Measurements from ENCODE around the gene PNPO.
A peak's percentile ranks its signal among the peaks of the same experiment; 100 is the strongest.

PNPO gene

DNA sequence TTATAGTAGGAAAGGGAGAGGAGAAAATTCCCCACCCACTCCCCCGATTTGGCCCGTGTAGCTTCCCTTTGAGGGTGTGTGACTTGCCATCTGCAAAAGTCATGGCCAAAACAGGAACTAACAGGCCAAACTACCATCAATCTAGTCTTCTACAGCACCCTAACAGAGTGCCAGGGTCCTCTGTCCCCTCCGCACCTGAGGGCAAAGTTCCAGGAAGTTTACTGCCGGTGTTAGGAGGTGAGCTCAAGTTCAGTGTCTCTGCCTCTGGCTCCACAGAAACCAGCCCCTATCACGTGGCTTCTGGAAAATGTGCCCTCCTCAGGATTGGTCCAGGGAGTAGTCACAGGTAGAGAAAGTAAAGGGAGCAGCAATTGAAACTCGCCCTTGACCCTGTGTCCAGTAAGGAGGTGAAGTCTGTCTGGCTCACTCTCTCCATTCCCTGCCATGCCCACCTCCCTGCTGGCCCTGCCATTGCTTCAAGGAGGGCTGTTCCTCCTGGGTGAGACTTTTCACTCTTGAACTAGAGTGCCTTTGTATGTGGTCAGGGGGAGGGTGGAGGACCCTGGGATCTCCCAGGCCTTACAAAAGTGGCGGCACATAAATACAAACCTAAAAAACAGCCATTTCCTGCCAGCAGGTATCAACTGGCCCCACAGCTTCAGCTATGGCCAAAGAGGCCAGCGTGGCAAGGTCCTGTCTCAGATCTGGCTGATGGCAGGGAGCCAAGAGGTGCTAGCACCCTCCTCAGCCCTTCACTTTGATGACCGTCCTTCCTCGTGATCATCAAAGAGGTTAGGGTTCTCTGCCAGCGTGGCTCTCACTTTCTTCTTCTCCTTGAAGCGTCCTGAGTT, 11.0 kb downstream of the PNPO start:
- DNase-seq = no peak

DNA sequence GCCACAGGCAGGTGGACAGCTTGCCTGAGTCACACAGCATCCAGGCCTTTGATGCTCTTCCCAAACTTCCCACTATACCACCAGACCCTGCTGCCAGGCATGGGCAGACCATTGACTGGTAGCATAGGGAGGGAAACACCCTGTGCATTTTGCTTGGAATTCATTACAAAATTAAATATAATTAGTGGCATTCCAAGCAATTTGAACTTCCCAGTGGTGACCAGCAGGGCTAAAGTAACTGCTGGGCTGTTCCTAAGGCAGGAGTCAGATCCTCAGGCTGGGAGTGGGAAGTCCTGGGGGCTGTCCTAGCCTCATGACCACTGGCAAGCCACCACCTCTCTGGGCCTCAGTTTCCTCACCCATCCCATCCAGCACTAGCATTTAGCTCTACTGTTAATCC, 12.5 kb downstream of the PNPO start:
- no peak for DNase-seq

DNA sequence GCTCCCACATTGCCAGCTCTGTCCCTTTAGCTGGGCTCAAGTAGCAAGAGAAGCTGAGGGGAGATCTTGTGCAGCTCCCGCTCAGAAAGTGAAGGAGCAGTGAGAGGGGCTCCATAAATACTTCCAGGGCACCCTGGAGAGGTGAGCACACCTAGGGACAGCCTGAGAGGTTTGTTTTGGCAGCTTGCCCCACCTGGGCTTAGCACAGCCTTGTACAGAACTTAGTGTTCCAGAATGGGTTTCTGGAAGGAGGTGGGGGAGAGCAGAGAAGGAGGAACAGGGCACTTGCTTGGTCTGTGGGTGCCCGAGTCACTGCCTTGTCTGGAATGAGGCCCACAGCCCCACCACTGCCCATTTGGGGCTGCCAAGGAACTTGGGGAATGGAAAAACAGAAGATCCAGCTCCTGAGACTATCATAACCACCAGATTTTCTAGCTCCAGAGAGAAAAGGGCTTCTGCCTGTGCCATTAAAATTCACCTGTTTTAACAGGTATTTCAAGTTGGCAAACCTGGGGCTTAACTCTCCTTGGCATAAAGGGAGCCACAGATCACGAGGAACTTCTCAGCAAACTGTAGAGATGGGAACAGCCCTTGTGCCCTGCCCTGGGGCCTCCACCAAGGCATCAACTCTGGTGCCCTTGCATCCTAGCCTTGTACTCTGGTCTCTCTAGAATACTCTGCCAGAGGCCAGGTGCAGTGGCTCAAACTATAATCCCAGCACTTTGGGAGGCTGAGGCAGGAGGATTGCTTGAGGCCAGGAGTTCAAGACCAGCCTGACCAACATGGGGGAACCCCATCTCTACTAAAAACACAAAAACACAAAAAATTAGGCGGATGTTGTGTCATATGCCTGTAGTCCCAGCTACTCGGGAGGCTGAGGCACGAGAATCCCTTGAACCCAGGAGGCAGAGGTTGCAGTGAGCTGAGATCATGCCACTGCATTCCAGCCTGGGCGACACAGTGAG, 14.4 kb downstream of the PNPO start:
- DNase-seq = peak; percentile 31

DNA sequence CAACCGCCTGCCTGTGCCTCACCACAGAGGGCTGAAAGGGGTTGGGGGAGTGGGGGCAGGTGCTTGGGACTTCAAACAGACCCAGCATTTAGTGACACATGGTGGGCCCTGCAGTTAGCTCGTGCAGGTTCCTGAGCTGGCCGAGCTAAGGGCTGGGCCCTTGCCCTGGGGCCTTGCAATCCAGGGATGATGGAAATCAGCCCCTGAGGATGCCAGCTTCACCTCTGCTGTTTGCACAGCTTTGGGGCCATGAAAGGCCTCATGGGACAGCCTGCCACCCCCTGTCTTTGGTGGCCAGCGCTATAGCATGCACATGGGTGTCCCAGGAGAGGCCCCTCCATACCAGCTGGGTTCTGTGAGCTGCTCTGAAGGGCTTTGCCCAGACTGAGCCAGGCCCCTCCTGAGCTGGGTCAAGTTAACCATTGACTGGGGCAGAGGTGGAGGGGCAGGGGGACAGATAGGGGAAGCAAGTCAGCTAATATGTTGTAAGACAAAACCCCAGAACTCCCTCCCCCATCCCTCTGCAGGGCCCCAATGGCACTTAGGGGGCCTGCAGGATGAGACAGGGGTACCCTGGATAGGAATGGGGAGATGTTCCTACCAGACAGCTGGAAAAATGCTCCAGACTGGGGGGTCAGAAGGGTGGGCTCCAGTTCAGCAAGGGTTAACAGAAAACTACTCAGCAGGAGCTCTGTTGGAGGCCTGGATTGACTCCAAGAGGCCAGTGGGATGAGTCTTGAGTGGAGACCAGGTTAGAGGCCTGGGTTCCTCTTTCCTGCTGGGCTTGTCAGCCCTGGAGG, 15.6 kb downstream of the PNPO start:
- no peak for DNase-seq

DNA sequence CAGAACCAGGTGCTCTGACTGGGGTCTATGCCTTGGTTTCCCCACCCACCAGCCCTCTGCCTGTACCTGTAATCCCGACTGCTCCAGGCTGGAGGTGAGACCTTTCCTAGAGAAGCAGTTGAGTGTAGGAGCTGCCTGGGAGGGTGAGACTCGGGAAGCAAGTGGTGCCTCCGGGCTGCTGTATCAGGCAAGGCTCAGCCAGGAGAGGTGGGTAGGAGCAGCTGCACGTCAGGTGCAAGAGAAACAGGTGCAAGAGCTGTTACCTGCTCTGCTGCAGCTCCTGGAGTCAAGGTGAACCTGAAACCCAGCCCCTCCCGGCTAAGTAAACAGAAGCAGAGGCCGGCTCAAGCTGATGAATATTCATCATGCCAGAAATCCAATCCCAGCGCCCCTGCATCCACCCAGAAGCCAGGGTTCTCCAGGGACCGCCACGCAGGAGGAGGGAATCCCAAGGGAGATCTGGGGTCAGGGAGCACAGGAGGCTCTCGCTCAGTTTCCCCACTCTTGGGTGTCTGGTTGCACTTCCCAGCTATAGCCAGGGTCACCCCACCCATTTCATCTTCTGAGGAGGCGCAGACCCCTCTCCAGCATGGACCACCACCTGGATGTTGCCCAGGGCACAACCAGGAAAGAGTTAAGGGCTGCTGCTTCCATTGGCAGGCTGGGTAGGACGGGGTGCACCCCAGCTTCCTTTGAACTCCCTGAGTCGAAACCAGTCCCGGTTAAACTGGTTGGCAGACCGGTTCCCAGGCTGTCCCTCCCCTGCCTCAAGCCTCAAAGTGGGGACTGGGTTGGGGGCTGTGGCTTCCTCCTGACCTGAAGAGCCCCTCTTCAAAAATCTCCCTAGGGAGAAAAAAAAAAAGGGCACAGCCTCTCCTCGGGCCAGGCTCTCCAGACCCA, 16.5 kb downstream of the PNPO start, which contains the start of gene PRR15L:
PRR15L (minus strand) TSS at position 293 of the 900 bp plus-strand sequence. CDS start 4,649 bp downstream, outside the sequence.
- DNase-seq = peak; percentile 53

DNA sequence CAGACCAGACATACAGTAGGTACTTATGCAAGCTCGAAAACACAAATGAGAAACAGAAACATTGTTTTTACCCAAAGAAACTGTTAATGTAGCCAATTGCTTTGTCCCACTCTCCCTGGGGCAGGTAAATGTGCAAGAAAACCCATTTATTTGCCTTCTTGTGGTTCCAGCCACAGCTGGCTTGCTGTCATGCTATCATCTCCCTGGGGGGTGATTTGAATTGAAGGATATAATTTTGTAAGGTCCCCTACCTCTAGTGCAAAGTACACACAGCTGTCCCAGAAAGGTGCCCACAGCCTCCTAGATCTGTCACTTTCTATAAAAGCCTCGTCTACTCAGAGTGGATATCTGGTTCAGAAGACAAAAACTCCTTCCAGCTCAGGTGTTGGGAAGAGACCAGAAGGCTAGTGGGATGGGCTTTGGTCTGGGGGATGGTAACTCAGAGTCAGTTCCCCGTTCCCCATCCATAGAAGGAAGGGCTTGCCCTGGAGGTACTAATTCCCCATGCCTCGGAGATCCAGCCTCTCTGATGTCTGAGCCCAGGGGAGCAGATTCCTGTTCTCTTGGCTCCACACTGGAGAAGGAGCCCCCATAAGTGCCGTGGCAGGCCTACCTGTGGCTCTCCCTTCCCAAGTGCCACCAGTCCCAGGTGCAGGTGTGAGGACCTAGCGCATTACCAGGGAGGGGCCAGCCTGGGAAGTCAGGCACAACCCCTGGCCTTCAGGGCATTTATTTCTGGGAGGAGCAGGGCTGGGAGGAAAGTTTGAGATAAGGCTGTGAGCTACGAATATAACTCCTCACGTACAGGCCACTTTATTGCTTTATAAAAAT, 18.7 kb downstream of the PNPO start:
- DNase-seq = no peak

DNA sequence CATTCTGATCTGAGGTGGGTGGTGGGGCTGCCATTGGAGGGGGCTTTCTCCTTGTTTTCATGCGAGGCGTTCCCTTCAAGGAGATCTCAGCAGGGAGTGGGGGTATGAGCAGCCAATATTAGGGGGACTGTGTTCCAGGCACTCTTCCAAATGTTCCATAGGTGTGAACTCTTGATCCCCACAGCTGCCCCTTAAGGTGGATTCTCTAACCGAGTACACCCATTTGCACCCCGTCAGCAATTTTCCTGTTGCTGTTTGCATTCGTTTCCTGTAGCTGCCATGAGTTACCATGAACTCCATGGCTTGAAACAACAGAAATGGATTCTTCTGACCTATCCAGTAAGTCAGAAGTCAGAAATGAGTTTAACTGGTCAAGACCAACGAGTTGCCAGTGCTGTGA, 20.0 kb downstream of the PNPO start:
- DNase-seq = no peak

DNA sequence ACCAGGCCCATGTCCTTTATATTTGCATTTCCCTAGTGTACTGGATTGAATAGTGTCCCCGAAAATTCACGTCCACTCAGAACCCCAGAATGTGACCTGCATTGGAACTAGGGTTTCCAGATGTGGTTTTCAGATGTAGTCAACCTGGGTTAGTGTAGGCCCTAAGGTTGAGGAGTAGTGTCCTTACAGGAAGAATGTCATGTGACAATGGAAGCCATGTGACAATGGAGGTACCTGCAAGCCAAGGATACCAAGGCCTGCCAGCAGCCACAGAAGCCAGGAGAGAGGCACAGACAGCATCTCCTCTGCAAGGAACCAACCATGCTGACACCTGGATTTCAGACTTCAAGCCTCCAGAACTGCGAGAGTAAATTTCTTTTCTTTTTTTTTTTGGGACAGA, 21.5 kb downstream of the PNPO start:
- no peak for DNase-seq

DNA sequence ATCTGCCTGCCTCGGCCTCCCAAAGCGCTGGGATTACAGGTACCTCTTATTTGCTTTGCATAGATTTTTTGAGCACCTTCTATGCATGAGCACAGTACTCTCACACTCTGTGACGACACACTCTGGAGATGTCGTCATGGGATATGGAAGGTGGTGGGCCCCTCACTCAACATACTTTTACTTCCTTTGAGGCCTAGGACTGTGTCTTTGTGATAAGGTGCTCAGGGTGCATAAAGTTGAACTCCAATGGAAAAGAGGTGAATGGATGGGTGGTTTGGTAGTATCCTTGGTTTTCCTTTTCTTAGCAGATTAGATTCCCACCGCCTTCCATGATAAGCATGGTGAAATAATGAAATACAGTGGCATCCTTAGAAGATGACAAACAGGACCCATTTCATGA, 23.5 kb downstream of the PNPO start:
- no peak for DNase-seq

DNA sequence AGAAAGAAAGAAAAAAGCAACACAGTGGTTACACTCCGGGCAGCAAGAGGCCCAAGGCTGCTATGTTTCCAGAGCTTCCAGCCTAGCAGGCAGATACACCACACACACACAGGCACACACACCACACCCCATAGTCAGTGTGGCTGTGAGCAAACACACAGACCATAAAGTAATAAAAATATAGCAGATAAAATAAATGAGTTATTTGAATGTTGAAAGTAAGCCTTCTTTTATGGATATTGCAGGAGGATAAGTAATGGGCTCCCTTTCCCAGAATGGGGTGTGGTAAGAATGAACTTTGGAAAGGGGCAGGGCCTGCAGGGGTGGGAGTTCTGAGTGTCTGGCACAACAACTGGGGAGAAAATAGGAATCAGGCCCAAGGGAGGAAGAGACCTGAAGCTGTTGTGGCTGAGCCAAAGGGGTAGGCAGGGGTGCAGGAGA, 24.7 kb downstream of the PNPO start:
- no peak for DNase-seq

DNA sequence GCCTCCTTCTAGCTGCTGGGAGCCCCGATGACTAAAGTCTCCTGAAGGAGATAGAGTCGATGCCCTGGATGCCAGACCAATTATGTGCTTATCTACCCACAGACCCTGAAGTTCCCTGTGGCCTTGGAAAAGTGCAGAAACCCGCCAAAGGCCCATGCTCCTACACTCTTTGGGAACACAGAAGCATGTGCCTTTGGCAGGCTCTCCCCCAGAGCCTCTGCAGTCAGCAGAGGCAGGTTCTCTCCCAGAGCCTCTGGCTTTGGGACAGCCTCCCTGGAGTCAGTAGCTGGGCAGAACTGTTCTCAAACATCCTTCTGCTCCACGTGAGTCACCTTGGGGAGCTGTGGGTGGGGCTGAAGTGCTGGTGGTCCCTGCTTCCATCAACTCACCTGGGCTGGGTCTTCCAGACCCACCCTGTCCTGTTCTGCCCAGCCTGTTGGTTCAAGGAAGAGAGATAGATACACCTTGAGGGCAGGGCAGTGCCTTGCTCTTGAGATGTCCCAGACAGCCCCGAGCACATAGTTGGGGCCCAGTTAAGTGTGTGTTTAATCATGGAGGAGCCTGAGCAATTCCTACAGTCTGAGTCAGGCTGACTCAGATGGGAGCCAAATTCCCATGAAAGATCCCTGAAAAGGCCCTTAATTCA, 26.4 kb downstream of the PNPO start:
- DNase-seq = no peak

DNA sequence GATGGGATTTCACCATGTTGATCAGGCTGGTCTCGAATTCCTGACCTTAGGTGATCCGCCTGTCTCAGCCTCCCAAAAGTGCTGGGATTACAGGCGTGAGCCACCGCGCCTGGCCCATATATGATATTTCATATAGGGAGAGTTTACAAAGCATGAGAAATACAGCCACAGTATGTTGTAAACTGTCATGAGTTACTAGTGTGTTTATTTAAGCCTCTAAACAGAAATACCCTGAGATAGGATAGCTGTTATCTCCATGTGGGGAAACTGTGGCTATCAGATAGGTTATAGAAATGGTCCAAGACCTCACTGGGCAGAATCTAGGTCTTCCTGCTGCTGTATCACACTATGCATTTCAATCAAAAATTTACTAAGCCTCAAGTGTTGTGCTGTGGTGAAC, 27.5 kb downstream of the PNPO start:
- no peak for DNase-seq

DNA sequence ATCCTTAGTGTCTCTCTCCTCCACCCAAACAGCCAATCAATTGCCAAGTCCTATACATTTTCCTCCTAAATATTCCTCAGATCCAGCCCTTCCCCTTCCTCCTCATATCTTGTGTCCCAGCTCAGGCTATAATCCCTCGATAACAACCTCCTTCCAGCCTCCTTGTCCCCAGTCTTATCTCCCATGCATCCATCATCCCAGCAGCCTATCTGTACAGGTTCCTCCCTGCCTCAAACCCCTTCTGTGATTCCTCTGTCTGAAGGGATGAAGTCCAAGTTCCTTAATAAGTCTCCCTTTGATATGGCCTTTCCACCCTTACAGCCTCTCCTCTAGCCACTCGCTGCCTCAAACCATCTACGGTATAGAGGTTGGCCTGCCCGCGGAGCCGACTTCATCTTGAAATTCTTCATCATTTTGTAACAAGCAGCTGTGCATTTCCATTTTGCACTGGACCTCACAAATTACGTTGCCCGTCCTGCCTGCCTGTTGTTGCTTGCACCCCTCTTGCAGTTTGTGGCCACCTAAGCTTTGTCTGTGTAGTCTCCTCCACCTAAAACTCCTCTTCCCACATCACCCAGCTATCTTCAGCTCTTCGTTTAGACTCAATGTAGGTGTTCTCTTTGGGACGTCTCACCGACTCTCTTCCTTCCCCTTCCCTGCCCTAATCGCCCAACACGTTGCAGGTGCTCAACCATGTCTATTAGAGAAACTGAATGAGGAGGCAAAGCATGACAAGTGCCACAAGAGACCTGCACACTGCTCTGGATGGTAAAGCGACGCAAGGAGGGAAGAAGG, 28.8 kb downstream of the PNPO start:
- DNase-seq = no peak

DNA sequence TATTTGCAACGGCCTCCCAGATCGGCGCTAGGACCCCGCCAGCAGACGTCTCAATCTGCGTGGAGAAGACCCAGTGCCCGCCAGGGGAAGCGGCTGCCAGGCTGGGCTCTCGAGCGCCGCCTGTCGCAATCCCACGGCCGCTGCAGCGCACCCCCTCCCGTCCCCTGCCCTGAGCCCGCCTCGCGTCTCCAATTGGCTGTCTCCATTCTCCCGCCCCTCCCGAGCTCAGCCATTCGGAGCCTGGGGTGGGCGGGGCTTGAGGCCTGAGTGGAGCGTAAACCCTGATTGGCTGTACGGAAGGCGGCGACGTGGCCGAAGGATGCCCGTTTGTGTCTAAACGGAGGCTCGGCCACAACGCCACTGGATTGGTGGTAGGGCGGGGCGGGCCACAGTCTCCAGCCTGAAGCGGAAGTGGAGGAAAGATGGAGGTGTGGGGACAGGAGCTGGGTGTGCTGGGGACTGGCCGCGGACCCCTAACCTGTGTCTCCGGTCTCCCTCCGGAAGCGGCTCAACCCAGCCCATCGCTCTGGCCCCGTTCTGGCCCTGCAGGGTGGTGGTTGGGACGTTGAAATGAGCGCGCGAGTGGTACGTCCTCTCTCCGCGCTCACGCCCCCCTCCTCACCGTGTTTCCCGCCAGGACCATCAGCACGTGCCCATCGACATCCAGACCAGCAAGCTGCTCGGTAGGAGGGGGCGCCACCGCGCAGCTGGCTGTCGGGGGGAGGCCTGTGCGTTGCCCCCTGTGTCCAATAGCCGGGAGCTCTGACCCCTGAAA, 29.5 kb downstream of the PNPO start, which contains the start of gene CDK5RAP3:
CDK5RAP3 (plus strand) TSS at position 389 of the 775 bp plus-strand sequence; CDS start at position 423, 34 bp downstream.
- DNase-seq = peak; percentile 94

DNA sequence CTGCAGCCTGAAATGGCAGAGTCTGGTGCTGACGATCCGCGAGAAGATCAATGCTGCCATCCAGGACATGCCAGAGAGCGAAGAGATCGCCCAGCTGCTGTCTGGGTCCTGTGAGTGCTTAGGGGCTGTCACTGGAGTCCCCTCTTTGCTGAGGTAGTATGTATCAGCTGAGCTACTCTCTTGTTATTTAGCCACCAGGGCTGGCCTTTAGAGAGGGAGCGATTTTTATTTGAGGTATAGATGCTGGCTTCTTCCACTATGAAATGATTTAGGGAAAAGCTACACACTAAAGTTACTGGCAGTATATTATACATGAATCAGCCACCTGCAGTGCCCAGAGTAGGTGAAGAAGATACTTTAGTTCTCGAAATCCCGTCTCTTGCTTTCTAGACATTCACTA, 32.2 kb downstream of the PNPO start:
- no peak for DNase-seq

DNA sequence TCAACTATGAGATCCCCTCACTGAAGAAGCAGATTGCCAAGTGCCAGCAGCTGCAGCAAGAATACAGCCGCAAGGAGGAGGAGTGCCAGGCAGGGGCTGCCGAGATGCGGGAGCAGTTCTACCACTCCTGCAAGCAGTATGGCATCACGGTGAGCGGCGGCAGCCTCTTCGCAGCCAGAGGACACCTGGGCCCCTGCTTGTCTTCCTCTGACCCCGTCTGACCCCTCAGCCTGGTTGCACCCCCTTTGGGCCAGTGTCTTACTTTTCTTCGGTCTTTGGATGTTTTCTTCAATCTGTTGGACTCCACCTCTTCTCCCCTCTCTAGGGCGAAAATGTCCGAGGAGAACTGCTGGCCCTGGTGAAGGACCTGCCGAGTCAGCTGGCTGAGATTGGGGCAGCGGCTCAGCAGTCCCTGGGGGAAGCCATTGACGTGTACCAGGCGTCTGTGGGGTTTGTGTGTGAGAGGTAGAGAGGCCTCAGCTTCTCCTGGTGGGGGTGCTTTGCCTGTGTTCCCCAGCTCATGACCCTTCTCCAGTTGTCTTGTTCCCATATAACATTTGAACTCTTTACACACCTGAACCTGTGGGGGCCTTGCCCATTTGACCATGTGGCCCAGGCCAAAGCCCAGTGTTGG, 33.9 kb downstream of the PNPO start:
- no peak for DNase-seq

DNA sequence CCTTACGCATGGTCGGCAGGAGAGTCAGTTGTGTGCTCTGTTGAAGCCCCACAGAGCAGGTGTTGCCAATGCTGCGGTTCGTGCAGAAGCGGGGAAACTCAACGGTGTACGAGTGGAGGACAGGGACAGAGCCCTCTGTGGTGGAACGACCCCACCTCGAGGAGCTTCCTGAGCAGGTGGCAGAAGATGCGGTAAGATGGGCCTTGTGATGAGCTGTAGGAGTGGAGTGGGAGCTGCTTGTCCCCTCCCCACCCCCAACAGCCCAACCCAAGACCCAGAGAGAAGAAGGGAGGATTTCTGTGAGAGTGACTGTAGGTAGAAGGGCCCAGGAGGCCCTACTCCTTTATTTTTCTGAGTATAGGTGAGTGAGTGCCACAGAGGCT, 34.4 kb downstream of the PNPO start:
- DNase-seq = no peak

DNA sequence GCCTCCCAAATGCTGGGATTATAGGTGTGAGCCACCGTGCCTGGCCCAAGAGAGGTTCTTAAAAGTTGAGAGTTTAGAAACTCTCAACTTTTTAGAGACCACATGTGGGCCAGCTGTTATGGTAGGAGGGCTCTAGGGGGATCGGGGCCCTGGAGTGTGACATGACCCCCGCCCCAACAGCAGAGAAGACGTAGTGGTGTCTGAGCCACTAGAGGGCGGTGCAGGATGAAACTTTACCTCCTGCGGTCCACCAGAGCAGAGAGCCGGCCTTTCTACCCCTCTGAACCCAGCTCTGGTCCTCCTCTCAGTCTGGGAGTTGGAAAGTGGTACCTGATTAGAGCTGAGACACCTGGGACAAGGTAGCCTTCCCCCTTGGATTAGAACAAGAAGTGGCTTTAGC, 37.0 kb downstream of the PNPO start:
- no peak for DNase-seq
